AG09309 (cell line): ENCODE results near the gene FOXK2.

Source experiments
- DNase-seq: peaks from one replicate; pipeline ENCODE4 v3.0.0-alpha.2; 2010; ENCODE audit warnings: low read depth
- H3K4me3 ChIP-seq: 2 replicates; pipeline ENCODE4 v1.5.1; 2011; ENCODE audit warnings: mild to moderate bottlenecking, low read depth, low read length, moderate library complexity; ENCODE audit not compliant: control insufficient read depth
- TF ChIP-seq, protein P1 (sequence below): IDR thresholded peaks from 2 replicates; pipeline ENCODE4 v1.5.1; 2011; ENCODE audit warnings: mild to moderate bottlenecking, low read depth, low read length, inconsistent platforms; ENCODE audit not compliant: insufficient read depth, control insufficient read depth; ENCODE audit errors: missing control alignments

The FOXK2 gene

DNA sequence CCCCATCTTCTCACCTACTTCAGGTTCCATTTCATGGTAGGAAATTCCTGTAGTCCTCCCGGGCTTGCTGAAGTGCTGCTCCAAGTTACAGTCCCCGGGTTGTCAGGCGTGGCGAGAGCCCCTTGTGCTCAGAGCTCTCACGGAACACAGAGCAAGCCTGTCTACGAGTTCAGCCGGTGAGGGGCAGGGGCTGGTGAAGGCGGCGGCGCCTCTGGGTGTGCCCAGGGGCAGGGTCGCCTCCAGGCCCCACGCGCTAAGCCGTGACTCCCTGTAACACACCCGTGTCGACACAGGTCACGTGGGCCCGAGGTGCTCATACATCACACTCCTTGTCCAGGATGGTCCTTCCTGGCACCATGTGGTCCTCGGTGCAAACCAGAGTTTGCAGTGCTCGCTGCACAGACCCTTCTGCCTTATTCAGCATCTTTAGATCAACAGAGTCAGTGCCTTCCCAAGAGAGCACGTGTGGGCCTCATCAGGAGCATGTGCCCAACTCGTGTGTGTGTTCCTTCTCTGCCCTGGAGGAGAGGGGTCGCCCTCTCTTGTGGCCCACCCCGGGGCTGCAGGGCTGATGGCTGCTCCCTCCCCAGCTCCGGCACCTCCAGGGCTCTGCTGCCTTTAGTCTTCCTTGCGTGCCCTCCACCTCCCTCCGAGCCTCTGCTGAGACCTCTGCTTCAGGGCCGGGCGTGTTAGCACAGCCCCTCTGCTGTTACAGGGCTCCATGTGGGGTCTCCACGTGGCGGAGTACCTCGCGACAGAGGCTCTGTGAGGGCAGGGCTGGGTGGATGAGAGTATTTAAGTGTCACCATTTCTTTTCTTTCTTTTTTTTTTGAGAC is 77.5 kb downstream of the FOXK2 start:
- TF ChIP-seq, protein P1, sequence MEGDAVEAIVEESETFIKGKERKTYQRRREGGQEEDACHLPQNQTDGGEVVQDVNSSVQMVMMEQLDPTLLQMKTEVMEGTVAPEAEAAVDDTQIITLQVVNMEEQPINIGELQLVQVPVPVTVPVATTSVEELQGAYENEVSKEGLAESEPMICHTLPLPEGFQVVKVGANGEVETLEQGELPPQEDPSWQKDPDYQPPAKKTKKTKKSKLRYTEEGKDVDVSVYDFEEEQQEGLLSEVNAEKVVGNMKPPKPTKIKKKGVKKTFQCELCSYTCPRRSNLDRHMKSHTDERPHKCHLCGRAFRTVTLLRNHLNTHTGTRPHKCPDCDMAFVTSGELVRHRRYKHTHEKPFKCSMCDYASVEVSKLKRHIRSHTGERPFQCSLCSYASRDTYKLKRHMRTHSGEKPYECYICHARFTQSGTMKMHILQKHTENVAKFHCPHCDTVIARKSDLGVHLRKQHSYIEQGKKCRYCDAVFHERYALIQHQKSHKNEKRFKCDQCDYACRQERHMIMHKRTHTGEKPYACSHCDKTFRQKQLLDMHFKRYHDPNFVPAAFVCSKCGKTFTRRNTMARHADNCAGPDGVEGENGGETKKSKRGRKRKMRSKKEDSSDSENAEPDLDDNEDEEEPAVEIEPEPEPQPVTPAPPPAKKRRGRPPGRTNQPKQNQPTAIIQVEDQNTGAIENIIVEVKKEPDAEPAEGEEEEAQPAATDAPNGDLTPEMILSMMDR = no peak
- H3K4me3 ChIP-seq = no peak overlapping the region
- DNase-seq = no peak

DNA sequence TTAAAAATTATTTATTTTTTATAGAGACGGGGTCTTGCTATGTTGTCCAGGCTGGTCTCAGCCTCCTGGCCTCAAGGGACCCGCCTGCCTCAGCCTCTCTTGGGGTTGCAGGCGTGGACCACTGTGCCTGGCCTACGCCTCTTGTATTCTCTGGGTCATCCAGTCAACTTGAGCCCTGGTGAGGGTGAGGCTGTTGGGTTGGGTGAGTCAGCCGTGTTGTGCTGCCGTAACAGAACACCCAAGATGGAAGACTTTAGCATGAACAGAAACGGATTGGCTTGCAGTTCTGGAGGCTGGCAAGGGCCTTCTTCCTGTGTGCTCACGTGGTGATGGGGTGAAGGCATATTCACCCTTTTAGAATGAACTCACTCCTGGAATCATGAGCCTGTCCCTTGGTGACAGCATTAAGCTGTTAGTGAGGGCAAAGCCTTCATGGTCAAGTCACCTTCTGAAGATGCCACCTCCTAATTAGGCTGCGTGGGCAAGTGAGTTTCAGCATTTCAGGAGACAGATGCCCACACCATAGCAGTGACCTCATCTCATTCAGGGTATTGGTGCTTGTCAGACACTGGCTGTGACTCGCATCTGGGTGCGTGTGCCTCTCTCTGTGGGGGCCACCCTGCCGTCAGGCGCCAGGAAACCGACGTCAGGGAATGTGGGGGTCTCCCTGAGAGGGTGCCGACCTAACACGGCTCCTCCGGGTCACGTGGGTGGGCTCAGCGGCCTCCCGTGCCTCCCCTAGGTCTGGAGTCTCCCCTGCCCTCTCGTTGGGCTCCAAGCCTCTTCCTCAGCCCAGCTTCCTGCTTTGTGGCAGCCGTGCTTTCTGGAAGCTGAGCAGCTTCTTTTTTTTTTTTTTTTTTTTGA is 79.0 kb downstream of the FOXK2 start:
- H3K4me3 ChIP-seq = no peak overlapping the region
- no peak for DNase-seq
- TF ChIP-seq, protein P1 = no peak

DNA sequence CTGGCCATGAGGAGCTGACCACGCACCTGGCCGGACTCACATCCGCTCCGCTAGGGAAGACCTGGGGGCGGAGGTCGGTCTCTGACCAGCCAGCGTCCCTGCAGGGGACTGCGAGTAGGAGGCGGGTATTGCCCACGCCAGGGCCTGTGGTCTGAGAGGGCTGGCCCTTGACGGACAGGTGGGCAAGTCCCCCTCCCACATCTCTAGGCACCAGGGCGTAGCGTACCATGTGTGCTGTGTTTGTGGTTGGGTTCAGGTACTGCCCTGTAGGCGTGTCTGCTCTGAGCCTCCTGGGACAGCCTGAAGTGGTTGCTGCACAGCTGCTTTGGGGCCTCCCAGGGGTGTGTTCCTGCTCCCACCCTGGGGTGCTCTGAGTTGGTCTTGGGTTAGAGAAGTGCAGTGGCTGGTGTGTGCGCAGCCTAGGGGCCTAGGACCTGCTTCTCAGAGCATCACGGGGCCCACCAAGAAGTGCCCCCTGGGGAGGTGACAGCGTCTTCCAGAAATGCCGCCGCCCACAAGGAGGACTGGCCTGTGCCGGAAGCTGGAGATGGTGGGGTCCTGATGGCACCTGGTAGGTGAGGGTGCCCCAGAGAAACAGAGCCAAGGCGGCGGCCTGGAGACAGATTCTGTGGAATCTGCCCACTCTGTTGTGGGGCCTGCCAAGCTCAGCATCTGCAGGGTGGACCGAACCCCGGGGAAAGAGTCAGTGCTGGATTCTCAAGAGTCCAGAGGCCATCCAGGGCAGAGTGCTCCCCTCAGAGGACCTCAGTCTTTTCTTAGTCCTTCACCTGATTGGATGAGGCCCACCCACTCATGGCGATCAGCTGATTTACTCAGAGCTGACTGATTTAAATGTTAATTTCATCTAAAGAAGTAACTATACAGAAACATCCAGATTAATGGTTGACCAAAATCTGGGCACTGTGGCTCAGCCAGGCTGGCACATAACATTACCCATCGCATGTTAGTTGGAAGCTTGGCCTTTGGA is 80.4 kb downstream of the FOXK2 start:
- TF ChIP-seq, protein P1 = no peak
- DNase-seq = no peak
- H3K4me3 ChIP-seq = no peak overlapping the region

DNA sequence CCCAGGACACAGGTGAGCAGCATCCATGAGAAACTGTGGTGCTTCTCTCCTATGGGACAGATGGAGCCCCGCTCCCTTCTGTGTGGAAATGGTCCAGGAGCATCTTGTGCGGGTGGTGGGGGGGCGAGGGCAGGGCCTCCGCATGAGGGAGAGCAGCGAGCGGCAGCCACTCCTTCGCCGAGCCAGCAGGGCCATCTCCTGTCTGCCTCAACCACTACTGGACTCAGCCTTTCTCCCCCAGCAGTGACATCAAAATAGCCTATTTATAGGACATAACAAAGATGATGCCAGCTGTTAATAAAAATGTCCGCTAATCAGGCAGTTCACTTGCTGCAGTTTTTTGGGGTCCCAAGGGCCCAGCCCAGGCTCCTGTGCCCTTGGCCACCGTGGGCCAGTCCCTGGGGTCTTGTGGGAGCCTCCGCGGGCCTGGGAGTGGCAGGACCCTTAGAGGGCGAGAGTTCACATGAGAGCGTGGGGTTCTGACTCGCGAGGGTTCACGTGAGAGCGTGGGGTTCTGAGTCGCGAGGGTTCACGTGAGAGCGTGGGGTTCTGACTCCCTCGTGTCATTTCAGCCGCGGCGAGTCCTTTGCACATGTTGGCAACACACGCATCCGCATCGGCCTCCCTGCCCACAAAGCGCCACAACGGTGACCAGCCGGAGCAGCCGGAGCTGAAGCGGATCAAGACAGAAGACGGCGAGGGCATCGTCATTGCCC is 81.4 kb downstream of the FOXK2 start:
- H3K4me3 ChIP-seq = no peak overlapping the region
- TF ChIP-seq, protein P1 = no peak
- no peak for DNase-seq

DNA sequence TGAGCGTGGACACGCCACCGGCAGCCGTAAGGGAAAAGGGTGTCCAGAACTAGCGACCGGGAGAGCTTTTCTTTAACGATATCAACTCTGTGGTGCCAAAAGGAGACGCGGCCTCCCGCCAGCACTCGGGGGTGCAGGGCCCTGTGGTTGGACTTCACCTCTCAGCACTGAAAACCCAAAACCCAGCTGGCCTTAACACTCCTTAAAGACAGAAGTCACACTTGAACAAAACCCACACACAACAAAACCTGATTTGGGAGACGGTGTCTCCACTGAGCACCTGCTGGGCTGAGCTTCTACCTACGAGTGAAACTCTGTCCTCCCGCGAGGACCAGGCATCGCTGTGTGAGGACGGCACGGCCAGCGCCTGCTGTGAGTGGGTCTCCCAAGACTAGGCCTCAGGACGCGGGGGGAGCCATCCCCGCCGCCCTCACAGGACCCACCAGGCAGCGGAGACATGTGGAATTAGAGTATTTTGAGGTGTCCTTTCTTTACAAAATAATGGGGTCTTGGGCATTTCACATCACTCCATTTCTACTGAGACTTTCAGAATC is 82.0 kb downstream of the FOXK2 start:
- no peak for DNase-seq
- TF ChIP-seq, protein P1 = no peak
- H3K4me3 ChIP-seq = no peak overlapping the region
